A549 (cell line): Measurements from ENCODE around the gene SLC12A7. TPM values are rescaled to one million over a fixed set of nuclear protein-coding genes. Genes with fewer than 3 reads are reported as not detected.

Source experiments
- ATAC-seq, 2 experiments: fragments of 200-7000 bp in 1 of 2; fragments of >200 bp in 1 of 2; cut with Nextera tagmentation in 1 of 2; cut with Tn5 transposase in 1 of 2; 3 replicates each; pipeline versions ENCODE4 v1.8.0 to v1.9.1; 2018 to 2020; ENCODE audit warnings: mild to moderate bottlenecking in 1 of 2, moderate library complexity in 1 of 2
- CTCF ChIA-PET: fragments of 300-600 bp; sonication (Branson Sonifier 250); formaldehyde crosslinking; extraction: SDS; loops from one replicate; lab custom pipeline; 2021; ENCODE audit warnings: antibody characterized with exemption, inconsistent platforms; lab: Yijun Ruan, JAX
- POLR2A ChIA-PET: fragments of 350-600 bp; formaldehyde crosslinking; extraction: SDS; loops from one replicate; lab custom pipeline; 2021; ENCODE audit warnings: antibody characterized with exemption, inconsistent platforms; lab: Yijun Ruan, JAX
- DNase-seq, 2 experiments: peaks; one replicate each; pipeline versions ENCODE4 v3.0.0 to v3.0.0-alpha.2; 2011 to 2016; ENCODE audit warnings: low read depth in 1 of 2, low spot score in 1 of 2
- FAIRE-seq: peaks from 2 replicates; lab custom pipeline; 2011; peaks lifted over from hg19 to GRCh38; lab: Jason Lieb, UNC
- H3K27ac ChIP-seq, 2 experiments: fragments of >200 bp; sonication (Bioruptor Twin); formaldehyde crosslinking; 3 replicates each; pipeline ENCODE4 v1.5.1; 2016 to 2017
- H3K4me1 ChIP-seq: fragments of >200 bp; sonication (Bioruptor Twin); formaldehyde crosslinking; 3 replicates; pipeline ENCODE4 v1.6.1; 2016
- H3K4me2 ChIP-seq: fragments of >200 bp; sonication (Bioruptor Twin); formaldehyde crosslinking; 3 replicates; pipeline ENCODE4 v1.6.1; 2016
- H3K4me3 ChIP-seq: fragments of >200 bp; sonication (Bioruptor Twin); formaldehyde crosslinking; 3 replicates; pipeline ENCODE4 v1.5.1; 2016
- H3K9me3 ChIP-seq: fragments of >200 bp; sonication (Bioruptor Twin); formaldehyde crosslinking; 3 replicates; pipeline ENCODE4 v1.6.1; 2016
- BHLHE40 ChIP-seq: IDR thresholded peaks from 2 replicates; pipeline ENCODE4 v1.6.1; 2012; ENCODE audit warnings: low read depth, low read length, inconsistent platforms
- CBX2 ChIP-seq: fragments of 200-600 bp; sonication (generic); IDR thresholded peaks from 2 replicates; pipeline ENCODE4 v1.6.1; 2016; ENCODE audit warnings: low read depth, mild to moderate bottlenecking, borderline replicate concordance
- EP300 ChIP-seq, 2 experiments: fragments of >200 bp; sonication (Bioruptor Twin); formaldehyde crosslinking; IDR thresholded peaks; 2 replicates in 1 of 2; 3 replicates in 1 of 2; pipeline ENCODE4 v1.6.1; 2016 to 2017
- FOSL2 ChIP-seq, 2 experiments: fragments of 450-650 bp in 1 of 2; fragments of >200 bp in 1 of 2; sonication (Bioruptor Twin) in 1 of 2; formaldehyde crosslinking; IDR thresholded peaks; 2 replicates each; pipeline versions ENCODE4 v1.5.0 to v1.6.1; 2016 to 2020; ENCODE audit warnings: mild to moderate bottlenecking in 1 of 2, moderate library complexity in 1 of 2
- HDAC2 ChIP-seq: fragments of 200-600 bp; sonication (generic); IDR thresholded peaks from 2 replicates; pipeline ENCODE4 v1.6.1; 2016
- HOXA7 ChIP-seq: fragments of 250-450 bp; sonication (Bioruptor Pico); IDR thresholded peaks from 2 replicates; pipeline ENCODE4 v1.5.0; 2020; ENCODE audit warnings: mild to moderate bottlenecking, moderate library complexity
- HOXB5 ChIP-seq: fragments of 250-450 bp; sonication (Bioruptor Pico); IDR thresholded peaks from 2 replicates; pipeline ENCODE4 v1.5.0; 2020; ENCODE audit warnings: mild to moderate bottlenecking, moderate library complexity
- KDM1A ChIP-seq: fragments of 200-600 bp; sonication (generic); IDR thresholded peaks from 2 replicates; pipeline ENCODE4 v1.6.1; 2016; ENCODE audit warnings: low read depth, mild to moderate bottlenecking
- MAZ ChIP-seq: fragments of 150-350 bp; IDR thresholded peaks from 2 replicates; pipeline ENCODE4 v1.6.1; 2014; ENCODE audit warnings: antibody characterized with exemption, low read depth, low read length, borderline replicate concordance
- NPAS2 ChIP-seq: fragments of 250-450 bp; sonication (Bioruptor Pico); IDR thresholded peaks from 2 replicates; pipeline ENCODE4 v1.8.0; 2022; ENCODE audit warnings: mild to moderate bottlenecking, moderate library complexity, borderline replicate concordance
- RCOR1 ChIP-seq: fragments of 150-350 bp; IDR thresholded peaks from 2 replicates; pipeline ENCODE4 v1.6.1; 2014; ENCODE audit warnings: antibody characterized with exemption, low read length, low read depth
- SREBF2 ChIP-seq: fragments of 450-650 bp; IDR thresholded peaks from 2 replicates; pipeline ENCODE4 v1.6.1; 2014; ENCODE audit warnings: mild to moderate bottlenecking, moderate library complexity
- ZSCAN20 ChIP-seq: fragments of 250-450 bp; sonication (Bioruptor Pico); IDR thresholded peaks from 2 replicates; pipeline ENCODE4 v1.8.0; 2022; ENCODE audit warnings: mild to moderate bottlenecking, moderate library complexity
- WGBS: methylation state at CpG from one replicate; pipeline ENCODE4 v1.1.6; 2017; ENCODE audit errors: missing lambda C conversion rate; 5-methylcytosine and 5-hydroxymethylcytosine counted together
- polyA plus RNA-seq, 4 experiments: library from polyadenylated mRNA; depleted of rRNA in 3 of 4; stranded (reverse); fragments of >200 nt; fragmentation: RNase III in 1 of 4; extraction: RNeasy Plus Mini Kit Qiagen cat#74134 plus additional on column Dnase treatment in 1 of 4; gene quantifications; 2 replicates in 3 of 4; 3 replicates in 1 of 4; pipeline ENCODE4 v1.2.3, GENCODE V29; 2011 to 2017
- TF ChIP-seq, protein P1 (sequence below): IDR thresholded peaks from 2 replicates; pipeline ENCODE4 v1.6.1; 2012; ENCODE audit warnings: low read depth, borderline replicate concordance
- TF ChIP-seq, protein P2 (sequence below): fragments of 450-650 bp; IDR thresholded peaks from 2 replicates; pipeline ENCODE4 v1.6.1; 2014; ENCODE audit warnings: antibody characterized with exemption
- TF ChIP-seq, protein P3 (sequence below): fragments of 250-450 bp; sonication (Bioruptor Pico); IDR thresholded peaks from 2 replicates; pipeline ENCODE4 v1.5.0; 2020; ENCODE audit warnings: low read depth, mild to moderate bottlenecking, moderate library complexity
- TF ChIP-seq, protein P4 (sequence below): fragments of 150-350 bp; IDR thresholded peaks from 2 replicates; pipeline ENCODE4 v1.6.1; 2014; ENCODE audit warnings: low read depth, mild to moderate bottlenecking, low read length
- TF ChIP-seq, protein P5 (sequence below): fragments of >200 bp; sonication (Bioruptor Twin); formaldehyde crosslinking; IDR thresholded peaks from 3 replicates; pipeline ENCODE4 v1.6.1; 2016
- TF ChIP-seq, protein P6 (sequence below): IDR thresholded peaks from 2 replicates; pipeline ENCODE4 v1.6.1; 2012
- TF ChIP-seq, protein P7 (sequence below): fragments of 250-450 bp; sonication (Bioruptor Pico); IDR thresholded peaks from 2 replicates; pipeline ENCODE4 v1.5.0; 2021; ENCODE audit warnings: mild to moderate bottlenecking, moderate library complexity, borderline replicate concordance

The SLC12A7 gene
- polyA plus RNA-seq, 2 of the 4 experiments (the other 2 are of a cell fraction) = 11.2 to 22.5 TPM

DNA sequence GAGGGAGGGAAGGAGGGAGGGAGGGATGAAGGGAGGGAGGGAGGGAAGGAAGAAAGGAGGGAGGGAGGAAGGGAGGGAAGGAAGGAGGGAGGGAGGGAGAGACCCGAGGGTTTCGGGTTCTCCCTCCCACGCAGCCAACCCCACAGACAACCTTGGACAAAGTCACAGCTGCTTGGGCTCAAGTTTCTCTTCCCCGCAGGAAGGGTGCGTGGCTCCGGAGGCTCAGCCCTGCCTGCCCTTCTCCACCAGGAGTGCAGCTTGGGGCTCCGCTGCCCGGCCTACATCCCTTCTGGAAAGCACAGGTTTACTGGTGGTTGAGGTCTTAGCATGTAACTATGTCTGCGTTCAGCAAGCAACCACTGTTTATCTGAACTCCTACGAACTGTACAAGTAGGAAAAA, 15.0 kb downstream of the SLC12A7 start (continued):
- no peak for TF ChIP-seq SREBF2
- no peak for TF ChIP-seq HOXB5 (CRISPR knock-in tag)

DNA sequence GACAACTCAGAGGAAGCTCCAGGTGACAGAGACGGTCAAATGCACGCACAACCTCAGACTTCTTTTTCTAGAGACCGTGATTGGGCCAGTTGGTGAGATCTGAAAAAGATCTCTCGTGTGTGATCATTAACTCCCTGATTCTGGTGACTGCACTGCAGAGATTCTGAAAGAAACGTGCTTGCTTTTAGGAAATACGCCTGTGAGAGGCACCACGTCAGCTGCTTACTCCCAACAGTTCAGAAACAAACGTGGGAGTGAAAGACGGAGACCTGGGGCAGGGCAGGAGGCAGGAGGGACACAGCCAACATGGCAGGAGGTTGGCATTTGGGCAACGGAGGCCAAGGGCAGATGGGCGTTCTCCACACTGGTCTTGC, 15.9 kb downstream of the SLC12A7 start:
- TF ChIP-seq MAZ = no peak
- TF ChIP-seq RCOR1 = no peak
- TF ChIP-seq, protein P1, sequence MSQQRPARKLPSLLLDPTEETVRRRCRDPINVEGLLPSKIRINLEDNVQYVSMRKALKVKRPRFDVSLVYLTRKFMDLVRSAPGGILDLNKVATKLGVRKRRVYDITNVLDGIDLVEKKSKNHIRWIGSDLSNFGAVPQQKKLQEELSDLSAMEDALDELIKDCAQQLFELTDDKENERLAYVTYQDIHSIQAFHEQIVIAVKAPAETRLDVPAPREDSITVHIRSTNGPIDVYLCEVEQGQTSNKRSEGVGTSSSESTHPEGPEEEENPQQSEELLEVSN = no peak
- TF ChIP-seq, protein P2, sequence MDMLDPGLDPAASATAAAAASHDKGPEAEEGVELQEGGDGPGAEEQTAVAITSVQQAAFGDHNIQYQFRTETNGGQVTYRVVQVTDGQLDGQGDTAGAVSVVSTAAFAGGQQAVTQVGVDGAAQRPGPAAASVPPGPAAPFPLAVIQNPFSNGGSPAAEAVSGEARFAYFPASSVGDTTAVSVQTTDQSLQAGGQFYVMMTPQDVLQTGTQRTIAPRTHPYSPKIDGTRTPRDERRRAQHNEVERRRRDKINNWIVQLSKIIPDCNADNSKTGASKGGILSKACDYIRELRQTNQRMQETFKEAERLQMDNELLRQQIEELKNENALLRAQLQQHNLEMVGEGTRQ = no peak
- TF ChIP-seq, protein P3, sequence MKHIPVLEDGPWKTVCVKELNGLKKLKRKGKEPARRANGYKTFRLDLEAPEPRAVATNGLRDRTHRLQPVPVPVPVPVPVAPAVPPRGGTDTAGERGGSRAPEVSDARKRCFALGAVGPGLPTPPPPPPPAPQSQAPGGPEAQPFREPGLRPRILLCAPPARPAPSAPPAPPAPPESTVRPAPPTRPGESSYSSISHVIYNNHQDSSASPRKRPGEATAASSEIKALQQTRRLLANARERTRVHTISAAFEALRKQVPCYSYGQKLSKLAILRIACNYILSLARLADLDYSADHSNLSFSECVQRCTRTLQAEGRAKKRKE (CRISPR knock-in tag) = no peak
- TF ChIP-seq FOSL2 (IDR thresholded peaks at IDR 0.05) = no peak
- TF ChIP-seq FOSL2 (CRISPR knock-in tag; IDR thresholded peaks at IDR 0.05) = no peak
- no peak for TF ChIP-seq HDAC2
- TF ChIP-seq, protein P4, sequence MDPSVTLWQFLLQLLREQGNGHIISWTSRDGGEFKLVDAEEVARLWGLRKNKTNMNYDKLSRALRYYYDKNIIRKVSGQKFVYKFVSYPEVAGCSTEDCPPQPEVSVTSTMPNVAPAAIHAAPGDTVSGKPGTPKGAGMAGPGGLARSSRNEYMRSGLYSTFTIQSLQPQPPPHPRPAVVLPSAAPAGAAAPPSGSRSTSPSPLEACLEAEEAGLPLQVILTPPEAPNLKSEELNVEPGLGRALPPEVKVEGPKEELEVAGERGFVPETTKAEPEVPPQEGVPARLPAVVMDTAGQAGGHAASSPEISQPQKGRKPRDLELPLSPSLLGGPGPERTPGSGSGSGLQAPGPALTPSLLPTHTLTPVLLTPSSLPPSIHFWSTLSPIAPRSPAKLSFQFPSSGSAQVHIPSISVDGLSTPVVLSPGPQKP = no peak
- TF ChIP-seq, protein P5, sequence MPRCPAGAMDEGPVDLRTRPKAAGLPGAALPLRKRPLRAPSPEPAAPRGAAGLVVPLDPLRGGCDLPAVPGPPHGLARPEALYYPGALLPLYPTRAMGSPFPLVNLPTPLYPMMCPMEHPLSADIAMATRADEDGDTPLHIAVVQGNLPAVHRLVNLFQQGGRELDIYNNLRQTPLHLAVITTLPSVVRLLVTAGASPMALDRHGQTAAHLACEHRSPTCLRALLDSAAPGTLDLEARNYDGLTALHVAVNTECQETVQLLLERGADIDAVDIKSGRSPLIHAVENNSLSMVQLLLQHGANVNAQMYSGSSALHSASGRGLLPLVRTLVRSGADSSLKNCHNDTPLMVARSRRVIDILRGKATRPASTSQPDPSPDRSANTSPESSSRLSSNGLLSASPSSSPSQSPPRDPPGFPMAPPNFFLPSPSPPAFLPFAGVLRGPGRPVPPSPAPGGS = no peak
- TF ChIP-seq, protein P6, sequence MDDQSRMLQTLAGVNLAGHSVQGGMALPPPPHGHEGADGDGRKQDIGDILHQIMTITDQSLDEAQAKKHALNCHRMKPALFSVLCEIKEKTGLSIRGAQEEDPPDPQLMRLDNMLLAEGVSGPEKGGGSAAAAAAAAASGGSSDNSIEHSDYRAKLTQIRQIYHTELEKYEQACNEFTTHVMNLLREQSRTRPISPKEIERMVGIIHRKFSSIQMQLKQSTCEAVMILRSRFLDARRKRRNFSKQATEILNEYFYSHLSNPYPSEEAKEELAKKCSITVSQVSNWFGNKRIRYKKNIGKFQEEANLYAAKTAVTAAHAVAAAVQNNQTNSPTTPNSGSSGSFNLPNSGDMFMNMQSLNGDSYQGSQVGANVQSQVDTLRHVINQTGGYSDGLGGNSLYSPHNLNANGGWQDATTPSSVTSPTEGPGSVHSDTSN = no peak
- TF ChIP-seq NPAS2 (CRISPR knock-in tag) = no peak
- no peak for TF ChIP-seq KDM1A
- no peak for TF ChIP-seq CBX2
- TF ChIP-seq HOXA7 (CRISPR knock-in tag) = no peak
- TF ChIP-seq BHLHE40 = no peak
- 89% methylated on average over 11 of the region's 11 CpGs for WGBS
- ChIA-PET CTCF (no interaction called here), POLR2A (no interaction called here)
- Histone ChIP-seq H3K4me2 (no peak overlapping the region), H3K27ac (no peak overlapping the region), H3K4me1 (peaks cover 26% of the 10 kb centered on the region), H3K4me3 (no peak overlapping the region), H3K9me3 (no peaks in the 10 kb centered on the region)
- DNase-seq (no peak), FAIRE-seq (no peak), ATAC-seq (no peak)

DNA sequence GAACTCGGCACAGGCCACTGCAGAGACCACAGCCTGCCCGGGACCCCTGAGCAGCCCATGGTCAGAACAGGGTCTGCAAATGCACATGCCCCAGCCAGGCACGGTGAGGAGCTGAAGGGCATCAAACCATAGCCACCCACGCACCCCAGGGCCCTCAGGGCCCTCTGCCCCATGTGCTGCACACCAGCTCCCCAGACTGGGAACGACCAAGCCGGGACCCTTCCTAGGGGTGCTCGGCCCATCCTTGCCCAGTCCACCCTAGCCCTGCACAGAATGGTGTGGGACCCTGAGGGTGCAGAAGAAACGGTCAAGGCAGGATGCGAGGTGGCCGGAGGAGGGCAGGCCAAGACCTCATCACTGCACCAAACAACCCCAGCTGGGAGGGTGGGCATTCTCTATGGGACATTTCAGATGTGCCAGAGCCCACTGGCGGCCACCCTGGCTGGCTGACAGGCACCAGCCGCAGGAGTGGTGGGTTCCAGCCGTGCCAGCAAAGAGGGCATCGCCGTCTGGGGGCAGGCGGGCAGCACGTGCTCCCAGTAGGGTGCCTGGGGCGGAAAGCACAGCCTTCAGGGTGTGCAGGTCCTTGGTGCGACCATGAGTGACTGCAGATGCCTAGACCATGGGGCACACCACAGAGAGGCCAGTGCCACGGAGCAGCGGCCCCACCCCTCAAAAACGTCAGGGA, 16.4 kb downstream of the SLC12A7 start:
- no peak overlapping the region for H3K27ac ChIP-seq
- no peak for DNase-seq
- FAIRE-seq = no peak
- no peak overlapping the region for H3K4me3 ChIP-seq
- POLR2A ChIA-PET = no interaction called here
- CTCF ChIA-PET = no interaction called here
- ATAC-seq = no peak
- no peaks in the 10 kb centered on the region for H3K9me3 ChIP-seq
- H3K4me1 ChIP-seq = peaks cover 26% of the 10 kb centered on the region
- no peak overlapping the region for H3K4me2 ChIP-seq
- 91% methylated on average over 10 of the region's 22 CpGs for WGBS
- TF ChIP-seq, protein P4 = no peak
- TF ChIP-seq BHLHE40 = no peak
- no peak for TF ChIP-seq ZSCAN20 (CRISPR knock-in tag)
- TF ChIP-seq, protein P7, sequence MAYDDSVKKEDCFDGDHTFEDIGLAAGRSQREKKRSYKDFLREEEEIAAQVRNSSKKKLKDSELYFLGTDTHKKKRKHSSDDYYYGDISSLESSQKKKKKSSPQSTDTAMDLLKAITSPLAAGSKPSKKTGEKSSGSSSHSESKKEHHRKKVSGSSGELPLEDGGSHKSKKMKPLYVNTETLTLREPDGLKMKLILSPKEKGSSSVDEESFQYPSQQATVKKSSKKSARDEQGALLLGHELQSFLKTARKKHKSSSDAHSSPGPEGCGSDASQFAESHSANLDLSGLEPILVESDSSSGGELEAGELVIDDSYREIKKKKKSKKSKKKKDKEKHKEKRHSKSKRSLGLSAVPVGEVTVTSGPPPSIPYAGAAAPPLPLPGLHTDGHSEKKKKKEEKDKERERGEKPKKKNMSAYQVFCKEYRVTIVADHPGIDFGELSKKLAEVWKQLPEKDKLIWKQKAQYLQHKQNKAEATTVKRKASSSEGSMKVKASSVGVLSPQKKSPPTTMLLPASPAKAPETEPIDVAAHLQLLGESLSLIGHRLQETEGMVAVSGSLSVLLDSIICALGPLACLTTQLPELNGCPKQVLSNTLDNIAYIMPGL (CRISPR knock-in tag) = no peak
- no peak for TF ChIP-seq EP300 (IDR thresholded peaks at IDR 0.05)
